Activated T-cell treated with anti-CD3 and anti-CD28 coated beads, Interleukin-2, amount 50 U/mL, for 4 hours (primary cell): ENCODE measurements around the gene GEMIN4. TPM values are rescaled to one million over a fixed set of nuclear protein-coding genes. Genes with fewer than 3 reads are reported as not detected.

Source experiments
- ATAC-seq, 2 donors: fragments of 200-7000 bp; cut with Tn5 transposase; one replicate each; pipeline ENCODE4 v1.10.0; 2021
- DNase-seq: peaks from one replicate; pipeline ENCODE4 v3.0.0-alpha.2; 2020
- H3K27me3 Mint-ChIP-seq: one replicate; pipeline ENCODE4 v1.8.0; 2021; ENCODE audit warnings: low read depth, mixed read lengths
- H3K36me3 Mint-ChIP-seq: one replicate; pipeline ENCODE4 v1.8.0; 2022; ENCODE audit warnings: mixed read lengths; ENCODE audit not compliant: insufficient read depth
- H3K4me1 Mint-ChIP-seq: one replicate; pipeline ENCODE4 v1.8.0; 2021; ENCODE audit warnings: low read depth, mixed read lengths
- H3K4me3 Mint-ChIP-seq: one replicate; pipeline ENCODE4 v1.8.0; 2021; ENCODE audit warnings: mild to moderate bottlenecking, moderate library complexity, mixed read lengths
- H3K9me3 Mint-ChIP-seq: one replicate; pipeline ENCODE4 v1.8.0; 2021; ENCODE audit warnings: mixed read lengths
- total RNA-seq, 3 donors: library from RNA; stranded (reverse); gene quantifications; one replicate each; pipeline ENCODE4 v1.2.1, GENCODE V29; 2021

Gene GEMIN4
- total RNA-seq, 3 donors from 2014 or later, result 71.6 to 86.8 (median 79.5) TPM

GRCh38 chr17:740240-741017, 11.6 kb downstream of the GEMIN4 start:
- peaks cover 22% of the 10 kb centered on the region for H3K36me3 Mint-ChIP-seq
- H3K4me3 Mint-ChIP-seq, result no peak overlapping the region
- no peaks in the 10 kb centered on the region for H3K9me3 Mint-ChIP-seq
- DNase-seq (no peak), ATAC-seq (peak; percentile 77 to 86)
- no peaks in the 10 kb centered on the region for H3K27me3 Mint-ChIP-seq
- peaks cover 9% of the 10 kb centered on the region for H3K4me1 Mint-ChIP-seq

- DNase-seq (no peak), ATAC-seq (no peak)
- H3K36me3 Mint-ChIP-seq, result peaks cover 15% of the 10 kb centered on the region
- no peaks in the 10 kb centered on the region for H3K9me3 Mint-ChIP-seq
- H3K27me3 Mint-ChIP-seq, result no peaks in the 10 kb centered on the region
- H3K4me1 Mint-ChIP-seq, result peaks cover 17% of the 10 kb centered on the region
- no peak overlapping the region for H3K4me3 Mint-ChIP-seq
Observed at GRCh38 chr17:737561-738113, 14.4 kb downstream of the GEMIN4 start.

- peak overlapping the region; percentile 84 for H3K4me3 Mint-ChIP-seq
- H3K36me3 Mint-ChIP-seq, result no peaks in the 10 kb centered on the region
- DNase-seq (no peak), ATAC-seq (no peak)
- no peaks in the 10 kb centered on the region for H3K9me3 Mint-ChIP-seq
- H3K27me3 Mint-ChIP-seq, result peaks cover 7% of the 10 kb centered on the region
- H3K4me1 Mint-ChIP-seq, result peaks cover 11% of the 10 kb centered on the region
Observed at GRCh38 chr17:733743-734142, 18.3 kb downstream of the GEMIN4 start.

GRCh38 chr17:732902-733720, 19.0 kb downstream of the GEMIN4 start:
- H3K9me3 Mint-ChIP-seq, result no peaks in the 10 kb centered on the region
- peak; percentile 52 to 57 for ATAC-seq

GRCh38 chr17:732067-732901, 19.8 kb downstream of the GEMIN4 start, which contains the start of gene TLCD3A:
TLCD3A (plus strand) TSS chr17:732596; CDS start chr17:732648, 52 bp downstream.
- H3K9me3 Mint-ChIP-seq, result no peaks in the 10 kb centered on the region
- peak; percentile 36 for DNase-seq
- peaks cover 7% of the 10 kb centered on the region for H3K27me3 Mint-ChIP-seq
- H3K4me1 Mint-ChIP-seq, result peaks cover 11% of the 10 kb centered on the region
- ATAC-seq, result peak; percentile 77 to 79
- H3K36me3 Mint-ChIP-seq, result no peaks in the 10 kb centered on the region
- peak within 1 kb of the TSS; percentile 84 for H3K4me3 Mint-ChIP-seq

More at GRCh38 chr17:732902-733720, 19.0 kb downstream of the GEMIN4 start:
- no peaks in the 10 kb centered on the region for H3K36me3 Mint-ChIP-seq
- peak; percentile 40 for DNase-seq
- H3K4me1 Mint-ChIP-seq, result peaks cover 11% of the 10 kb centered on the region
- H3K27me3 Mint-ChIP-seq, result peaks cover 7% of the 10 kb centered on the region
- H3K4me3 Mint-ChIP-seq, result peak overlapping the region; percentile 84

- peak in 1 of 2 donors; percentile 13 for ATAC-seq
- H3K36me3 Mint-ChIP-seq, result no peaks in the 10 kb centered on the region
- no peaks in the 10 kb centered on the region for H3K9me3 Mint-ChIP-seq
- peaks cover 10% of the 10 kb centered on the region for H3K27me3 Mint-ChIP-seq
- peaks cover 11% of the 10 kb centered on the region for H3K4me1 Mint-ChIP-seq
- H3K4me3 Mint-ChIP-seq, result peak overlapping the region; percentile 70
- DNase-seq, result no peak
Observed at GRCh38 chr17:731644-732066, 20.4 kb downstream of the GEMIN4 start.

- Mint-ChIP-seq H3K4me3 (no peak overlapping the region), H3K36me3 (no peaks in the 10 kb centered on the region)
- ATAC-seq, result no peak
Observed at GRCh38 chr17:728911-729310, 23.2 kb downstream of the GEMIN4 start.

GRCh38 chr17:726271-726919, 25.7 kb downstream of the GEMIN4 start:
- Mint-ChIP-seq H3K4me1 (peaks cover 3% of the 10 kb centered on the region), H3K36me3 (no peaks in the 10 kb centered on the region), H3K9me3 (no peaks in the 10 kb centered on the region), H3K4me3 (no peak overlapping the region), H3K27me3 (peaks cover 12% of the 10 kb centered on the region)
- no peak for ATAC-seq
- no peak for DNase-seq

More at GRCh38 chr17:728911-729310, 23.2 kb downstream of the GEMIN4 start:
- Mint-ChIP-seq H3K9me3 (no peaks in the 10 kb centered on the region), H3K4me1 (peaks cover 11% of the 10 kb centered on the region), H3K27me3 (peaks cover 12% of the 10 kb centered on the region)
- DNase-seq, result no peak

GRCh38 chr17:725746-726145, 26.3 kb downstream of the GEMIN4 start:
- no peak for ATAC-seq
- no peaks in the 10 kb centered on the region for H3K9me3 Mint-ChIP-seq

GRCh38 chr17:725084-725483, 27.0 kb downstream of the GEMIN4 start:
- Mint-ChIP-seq H3K4me3 (no peak overlapping the region), H3K36me3 (no peaks in the 10 kb centered on the region), H3K9me3 (no peaks in the 10 kb centered on the region), H3K4me1 (no peaks in the 10 kb centered on the region), H3K27me3 (peaks cover 5% of the 10 kb centered on the region)
- no peak for DNase-seq
- no peak for ATAC-seq

More at GRCh38 chr17:725746-726145, 26.3 kb downstream of the GEMIN4 start:
- peaks cover 9% of the 10 kb centered on the region for H3K27me3 Mint-ChIP-seq
- H3K36me3 Mint-ChIP-seq, result no peaks in the 10 kb centered on the region
- H3K4me1 Mint-ChIP-seq, result peaks cover under 1% of the 10 kb centered on the region
- no peak overlapping the region for H3K4me3 Mint-ChIP-seq
- DNase-seq, result no peak

- H3K36me3 Mint-ChIP-seq, result no peaks in the 10 kb centered on the region
Observed at GRCh38 chr17:721540-721937, 30.5 kb downstream of the GEMIN4 start.

GRCh38 chr17:720706-721539, 31.1 kb downstream of the GEMIN4 start:
- Mint-ChIP-seq H3K4me3 (no peak overlapping the region), H3K9me3 (no peaks in the 10 kb centered on the region), H3K36me3 (no peaks in the 10 kb centered on the region), H3K27me3 (no peaks in the 10 kb centered on the region), H3K4me1 (peaks cover 3% of the 10 kb centered on the region)
- DNase-seq (no peak), ATAC-seq (no peak)

More at GRCh38 chr17:721540-721937, 30.5 kb downstream of the GEMIN4 start:
- Mint-ChIP-seq H3K4me1 (peaks cover 3% of the 10 kb centered on the region), H3K9me3 (no peaks in the 10 kb centered on the region), H3K4me3 (no peak overlapping the region), H3K27me3 (peaks cover under 1% of the 10 kb centered on the region)
- DNase-seq (no peak), ATAC-seq (no peak)
